ENCODE results near the gene TIMMDC1. TPM values are rescaled to one million over a fixed set of nuclear protein-coding genes. Genes with fewer than 3 reads are reported as not detected.
A peak's percentile ranks its signal among the peaks of the same experiment; 100 is the strongest.
"Not testable (repeated sequence)": the region's sequence is repeated elsewhere in the genome, so short reads cannot be mapped to it uniquely, and the experiment has no call there.

The TIMMDC1 gene
- total and polyA plus RNA-seq, 9 donors: 68.3 to 81.7 (median 71.8) TPM

DNA sequence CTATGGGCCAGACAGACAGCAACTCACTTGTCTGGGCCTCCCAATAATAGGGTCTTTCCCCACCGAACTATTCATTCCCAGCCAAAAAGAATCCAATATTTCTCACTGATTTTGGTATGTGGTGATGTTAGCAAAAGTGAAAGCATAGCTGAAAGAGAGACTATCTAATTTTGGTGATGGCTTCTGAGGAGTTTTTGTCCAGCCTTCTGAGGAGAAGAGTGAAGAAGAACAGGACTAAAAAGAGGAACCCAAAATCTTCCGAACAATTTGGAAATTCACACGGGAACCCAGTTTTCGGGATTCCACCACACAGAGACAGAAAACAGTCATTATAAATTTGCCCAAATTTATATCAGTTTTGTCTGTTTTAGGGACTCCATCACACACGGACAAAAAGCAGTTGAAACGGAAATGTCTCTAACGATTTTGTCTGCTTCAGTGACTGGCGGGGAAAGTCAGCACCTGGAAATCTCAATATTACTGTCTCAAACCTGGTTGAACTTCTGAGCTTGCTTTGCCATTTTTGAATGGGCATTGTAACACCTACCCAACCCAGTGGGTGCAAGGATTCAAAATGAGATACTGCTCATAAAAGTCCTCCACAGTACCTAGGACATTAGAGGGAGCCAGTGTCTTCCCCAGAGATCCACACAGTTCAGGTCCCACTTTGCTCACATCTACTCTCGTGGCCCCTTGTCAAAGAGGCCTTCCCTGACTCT, 52.0 kb downstream of the TIMMDC1 start:
- Histone ChIP-seq H3K36me3 (ENCODE audit: control insufficient read depth, insufficient read depth, low read length) (no peaks in the 10 kb centered on the region), H3K9me3 (replicated peaks; ENCODE audit: control insufficient read depth, low read depth, low read length) (no peaks in the 10 kb centered on the region), H3K4me3 (ENCODE audit: low read length) (no peak overlapping the region), H3K4me1 (ENCODE audit: control insufficient read depth, insufficient read depth, low read length) (no peaks in the 10 kb centered on the region), H3K27ac (ENCODE audit: low read length) (no peak overlapping the region), H3K27me3 (ENCODE audit: control insufficient read depth, insufficient read depth, low read length) (no peaks in the 10 kb centered on the region)
- no peak for DNase-seq
- WGBS (ENCODE audit: insufficient coverage): 84% methylated on average over 5 of the region's 9 CpGs

DNA sequence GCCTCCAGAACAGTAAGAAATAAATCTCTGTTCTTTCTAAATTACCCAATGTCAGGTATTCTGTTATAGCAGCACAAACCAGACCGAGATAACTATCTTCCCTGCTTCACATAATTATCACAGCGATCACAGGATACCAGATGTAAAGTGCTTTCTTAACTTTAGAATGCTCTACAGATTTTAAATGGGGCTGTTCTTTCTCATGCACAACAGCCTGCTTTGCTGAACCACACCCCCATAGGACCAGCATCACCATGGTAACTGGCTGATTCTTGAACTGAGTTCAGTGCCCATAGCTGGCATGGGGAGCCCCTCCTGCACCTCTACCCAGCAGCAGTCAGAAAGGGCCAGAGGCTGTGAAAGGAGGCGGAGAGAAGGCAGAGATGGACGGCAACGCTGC, 53.3 kb downstream of the TIMMDC1 start:
- no peak overlapping the region for H3K27ac ChIP-seq (ENCODE audit: low read length)
- H3K27me3 ChIP-seq (ENCODE audit: control insufficient read depth, insufficient read depth, low read length): no peaks in the 10 kb centered on the region
- no peaks in the 10 kb centered on the region for H3K9me3 ChIP-seq (replicated peaks; ENCODE audit: control insufficient read depth, low read depth, low read length)
- no peak for DNase-seq
- no peaks in the 10 kb centered on the region for H3K36me3 ChIP-seq (ENCODE audit: control insufficient read depth, insufficient read depth, low read length)
- no peaks in the 10 kb centered on the region for H3K4me1 ChIP-seq (ENCODE audit: control insufficient read depth, insufficient read depth, low read length)
- 91% methylated on average over 5 of the region's 5 CpGs for WGBS (ENCODE audit: insufficient coverage)
- H3K4me3 ChIP-seq (ENCODE audit: low read length): no peak overlapping the region

DNA sequence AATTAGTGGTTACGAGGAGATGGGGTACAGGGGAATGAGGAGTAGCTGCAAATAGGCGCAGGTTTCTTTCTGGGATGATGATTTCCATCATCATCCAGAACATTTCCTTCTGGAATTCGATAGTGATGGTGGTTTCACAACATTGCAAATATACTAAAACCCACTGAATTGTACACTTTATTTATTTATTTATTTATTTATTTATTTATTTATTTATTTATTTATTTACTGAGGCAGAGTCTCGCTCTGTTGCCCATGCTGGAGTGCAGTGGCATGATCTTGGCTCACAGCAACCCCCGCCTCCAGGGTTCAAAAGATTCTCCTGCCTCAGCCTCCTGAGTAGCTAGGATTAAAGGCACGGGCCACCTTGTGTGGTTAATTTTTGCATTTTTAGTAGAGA, 54.6 kb downstream of the TIMMDC1 start:
- not testable (repeated sequence) for H3K4me3 ChIP-seq (ENCODE audit: low read length); H3K27me3 ChIP-seq (ENCODE audit: control insufficient read depth, insufficient read depth, low read length); DNase-seq; H3K27ac ChIP-seq (ENCODE audit: low read length); H3K4me1 ChIP-seq (ENCODE audit: control insufficient read depth, insufficient read depth, low read length); H3K36me3 ChIP-seq (ENCODE audit: control insufficient read depth, insufficient read depth, low read length); H3K9me3 ChIP-seq (replicated peaks; ENCODE audit: control insufficient read depth, low read depth, low read length)
- no CpG with 5 or more reads among the region's 6 CpGs for WGBS (ENCODE audit: insufficient coverage)

DNA sequence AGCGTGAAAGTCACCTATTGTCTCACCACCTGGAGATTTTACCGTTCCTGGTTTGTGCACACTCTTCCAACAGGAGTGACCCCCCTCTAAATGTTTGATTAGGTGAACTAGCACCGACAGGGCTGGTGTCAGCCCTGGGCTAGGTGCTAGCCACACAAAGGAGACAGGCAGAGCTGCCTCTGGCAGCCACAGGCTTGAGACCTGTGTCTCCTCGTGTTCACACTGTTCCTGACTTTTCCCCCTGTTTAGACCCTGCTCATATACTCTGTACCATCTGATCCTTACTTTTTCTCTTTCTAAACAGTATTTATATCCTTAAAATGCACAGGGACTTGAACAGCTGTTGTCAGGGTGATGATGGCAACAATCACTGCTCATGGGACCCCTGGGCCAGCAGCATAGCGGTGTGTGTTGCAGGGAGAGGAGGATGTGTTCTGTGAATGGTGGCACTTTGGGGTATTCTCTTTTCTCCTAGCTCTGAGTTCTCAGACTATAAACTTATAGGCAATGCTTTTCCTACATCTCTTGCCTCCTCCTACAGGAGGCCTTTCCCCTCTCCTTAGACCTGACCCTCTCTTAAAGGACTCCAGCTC, 55.6 kb downstream of the TIMMDC1 start:
- no peak for DNase-seq
- WGBS (ENCODE audit: insufficient coverage): 49% methylated on average over 2 of the region's 5 CpGs
- no peak overlapping the region for H3K4me3 ChIP-seq (ENCODE audit: low read length)
- H3K4me1 ChIP-seq (ENCODE audit: control insufficient read depth, insufficient read depth, low read length): no peaks in the 10 kb centered on the region
- H3K27me3 ChIP-seq (ENCODE audit: control insufficient read depth, insufficient read depth, low read length): no peaks in the 10 kb centered on the region
- H3K9me3 ChIP-seq (replicated peaks; ENCODE audit: control insufficient read depth, low read depth, low read length): no peaks in the 10 kb centered on the region
- H3K36me3 ChIP-seq (ENCODE audit: control insufficient read depth, insufficient read depth, low read length): no peaks in the 10 kb centered on the region
- H3K27ac ChIP-seq (ENCODE audit: low read length): no peak overlapping the region

DNA sequence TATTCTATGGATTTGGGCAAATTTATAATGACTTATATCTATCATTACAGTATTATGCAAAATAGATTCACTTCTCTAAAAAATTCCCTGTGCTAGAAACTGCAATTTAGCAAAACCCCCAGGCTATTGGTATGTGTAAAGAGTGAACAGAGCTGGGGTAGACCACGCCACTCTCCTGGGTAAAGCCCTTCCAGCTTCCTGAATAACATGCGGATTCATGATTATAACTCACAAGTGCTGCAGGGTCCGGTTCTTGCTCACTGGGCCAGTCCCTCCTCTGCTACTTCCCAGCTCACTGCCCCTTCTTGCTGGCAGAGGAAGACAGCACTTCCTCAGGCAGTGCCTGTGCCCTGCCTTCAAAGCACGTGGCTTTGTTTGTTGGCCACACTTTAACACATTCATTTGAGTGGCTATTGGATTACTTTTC, 57.0 kb downstream of the TIMMDC1 start:
- WGBS (ENCODE audit: insufficient coverage): 74% methylated on average over 3 of the region's 4 CpGs
- Histone ChIP-seq H3K4me3 (ENCODE audit: low read length) (no peak overlapping the region), H3K9me3 (replicated peaks; ENCODE audit: control insufficient read depth, low read depth, low read length) (no peaks in the 10 kb centered on the region), H3K27me3 (ENCODE audit: control insufficient read depth, insufficient read depth, low read length) (no peaks in the 10 kb centered on the region), H3K4me1 (ENCODE audit: control insufficient read depth, insufficient read depth, low read length) (no peaks in the 10 kb centered on the region), H3K27ac (ENCODE audit: low read length) (no peak overlapping the region), H3K36me3 (ENCODE audit: control insufficient read depth, insufficient read depth, low read length) (no peaks in the 10 kb centered on the region)
- DNase-seq: peak; percentile 43

DNA sequence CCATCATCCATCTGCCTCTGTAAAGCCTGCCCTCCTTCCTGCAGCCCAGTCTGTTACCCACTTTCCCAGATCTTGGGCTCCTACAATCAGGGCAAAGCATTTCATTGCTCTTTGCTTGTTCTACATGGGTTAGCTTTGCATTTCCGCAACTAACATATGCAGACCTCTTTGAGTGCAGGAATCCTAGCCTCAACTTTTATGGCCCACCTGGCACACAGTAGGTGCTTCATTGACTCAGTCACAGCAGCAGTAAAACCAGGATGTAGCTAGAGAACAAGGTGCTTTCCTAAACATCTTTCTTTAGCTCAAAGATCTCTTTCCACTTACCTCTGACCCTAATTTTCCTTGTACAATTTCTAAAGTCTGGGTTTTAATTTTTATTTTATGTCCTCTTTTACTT, 57.6 kb downstream of the TIMMDC1 start:
- WGBS (ENCODE audit: insufficient coverage): 100% methylated on average over 1 of the region's 1 CpG
- DNase-seq: no peak
- Histone ChIP-seq H3K27ac (ENCODE audit: low read length) (no peak overlapping the region), H3K27me3 (ENCODE audit: control insufficient read depth, insufficient read depth, low read length) (no peaks in the 10 kb centered on the region), H3K36me3 (ENCODE audit: control insufficient read depth, insufficient read depth, low read length) (no peaks in the 10 kb centered on the region), H3K4me3 (ENCODE audit: low read length) (no peak overlapping the region), H3K4me1 (ENCODE audit: control insufficient read depth, insufficient read depth, low read length) (no peaks in the 10 kb centered on the region), H3K9me3 (replicated peaks; ENCODE audit: control insufficient read depth, low read depth, low read length) (no peaks in the 10 kb centered on the region)

DNA sequence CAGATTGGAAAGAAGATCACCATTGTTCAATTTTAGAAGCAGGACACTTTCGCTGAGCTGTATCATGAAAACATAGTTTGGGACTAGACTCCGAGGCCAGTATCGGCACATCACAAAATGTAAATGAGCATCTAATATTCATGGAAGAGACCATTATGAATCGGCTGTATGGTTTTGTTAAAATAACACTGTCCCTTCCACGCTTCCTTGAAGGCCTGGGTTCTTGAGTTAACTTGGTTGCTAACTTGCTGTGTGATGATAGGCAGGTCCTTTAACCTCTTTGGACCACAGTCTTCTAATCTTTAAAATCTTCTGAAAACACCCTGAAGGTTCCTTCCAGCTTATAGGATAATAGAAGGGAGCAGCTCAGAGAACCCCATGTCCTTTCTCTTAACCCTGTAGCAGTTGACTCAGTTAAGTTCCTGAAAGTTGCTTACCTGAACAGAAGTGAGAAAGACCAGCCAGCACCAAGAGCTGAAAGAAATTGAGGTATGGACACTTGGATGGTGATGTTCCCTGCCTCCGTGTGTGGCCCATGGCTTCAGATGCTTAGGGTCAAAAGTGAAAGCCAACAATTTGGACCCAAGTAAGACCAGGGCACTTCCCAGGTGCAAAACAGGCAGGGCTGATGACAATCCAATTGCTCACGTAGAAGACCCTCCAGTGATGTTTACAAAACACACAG, 59.0 kb downstream of the TIMMDC1 start:
- 63% methylated on average over 4 of the region's 7 CpGs for WGBS (ENCODE audit: insufficient coverage)
- Histone ChIP-seq H3K4me3 (ENCODE audit: low read length) (no peak overlapping the region), H3K4me1 (ENCODE audit: control insufficient read depth, insufficient read depth, low read length) (no peaks in the 10 kb centered on the region), H3K27me3 (ENCODE audit: control insufficient read depth, insufficient read depth, low read length) (no peaks in the 10 kb centered on the region), H3K27ac (ENCODE audit: low read length) (no peak overlapping the region), H3K9me3 (replicated peaks; ENCODE audit: control insufficient read depth, low read depth, low read length) (no peaks in the 10 kb centered on the region), H3K36me3 (ENCODE audit: control insufficient read depth, insufficient read depth, low read length) (no peaks in the 10 kb centered on the region)
- no peak for DNase-seq

DNA sequence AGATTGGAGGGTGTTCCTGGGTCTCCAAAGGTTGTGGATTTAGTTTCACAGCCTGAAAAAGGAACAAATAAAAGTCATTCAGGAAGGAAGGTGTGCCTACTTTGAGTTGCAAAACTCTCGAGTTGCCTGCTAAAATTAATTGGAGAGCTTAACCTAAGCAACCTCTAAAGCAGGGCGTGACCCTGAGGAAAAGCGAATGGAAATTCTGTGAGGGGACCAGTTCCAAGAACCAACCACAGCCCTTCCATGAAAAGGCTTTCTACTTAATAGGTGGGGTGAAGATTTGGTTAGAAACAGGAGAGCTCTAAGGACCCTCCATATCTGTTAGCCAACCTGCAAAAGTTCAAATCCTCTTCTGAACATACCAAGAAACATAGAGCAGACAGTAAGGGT, 59.5 kb downstream of the TIMMDC1 start:
- Histone ChIP-seq H3K4me1 (ENCODE audit: control insufficient read depth, insufficient read depth, low read length) (no peaks in the 10 kb centered on the region), H3K27ac (ENCODE audit: low read length) (no peak overlapping the region), H3K9me3 (replicated peaks; ENCODE audit: control insufficient read depth, low read depth, low read length) (no peaks in the 10 kb centered on the region), H3K4me3 (ENCODE audit: low read length) (no peak overlapping the region), H3K36me3 (ENCODE audit: control insufficient read depth, insufficient read depth, low read length) (no peaks in the 10 kb centered on the region), H3K27me3 (ENCODE audit: control insufficient read depth, insufficient read depth, low read length) (no peaks in the 10 kb centered on the region)
- 50% methylated on average over 1 of the region's 3 CpGs for WGBS (ENCODE audit: insufficient coverage)
- DNase-seq: no peak

DNA sequence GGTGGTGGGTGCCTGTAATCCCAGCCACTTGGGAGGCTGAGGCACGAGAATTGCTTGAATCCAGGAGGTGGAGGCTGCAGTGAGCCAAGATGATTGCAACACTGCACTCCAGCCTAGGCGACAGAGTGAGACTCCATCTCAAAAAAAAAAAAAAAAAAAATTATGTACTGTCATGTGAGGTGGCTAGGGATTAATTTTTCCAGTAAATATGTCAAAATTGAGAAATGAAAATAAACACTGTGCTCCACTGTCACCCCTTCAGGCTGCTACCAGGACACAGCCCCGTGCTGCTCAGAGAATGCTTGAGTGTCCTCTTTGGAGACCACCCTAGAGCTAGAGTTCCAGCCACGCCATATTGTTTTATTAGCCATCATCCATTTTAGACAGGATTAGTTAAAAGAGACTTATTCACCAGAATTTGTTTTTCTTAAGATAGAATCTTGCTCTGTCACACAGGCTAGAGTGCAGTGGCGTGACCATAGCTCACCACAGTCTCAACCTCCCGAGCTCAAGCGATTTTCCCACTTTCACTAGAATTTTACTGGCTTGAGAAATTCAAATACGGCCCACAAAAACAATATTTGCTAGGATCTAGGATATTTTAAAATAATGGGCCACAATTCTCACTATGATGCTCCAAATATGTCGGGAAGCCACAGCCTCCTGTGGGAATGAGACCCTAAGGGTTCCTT, 60.4 kb downstream of the TIMMDC1 start:
- 100% methylated on average over 1 of the region's 9 CpGs for WGBS (ENCODE audit: insufficient coverage)
- no peak for DNase-seq
- H3K36me3 ChIP-seq (ENCODE audit: control insufficient read depth, insufficient read depth, low read length): no peaks in the 10 kb centered on the region
- no peak overlapping the region for H3K27ac ChIP-seq (ENCODE audit: low read length)
- H3K4me3 ChIP-seq (ENCODE audit: low read length): no peak overlapping the region
- H3K27me3 ChIP-seq (ENCODE audit: control insufficient read depth, insufficient read depth, low read length): no peaks in the 10 kb centered on the region
- no peaks in the 10 kb centered on the region for H3K4me1 ChIP-seq (ENCODE audit: control insufficient read depth, insufficient read depth, low read length)
- no peaks in the 10 kb centered on the region for H3K9me3 ChIP-seq (replicated peaks; ENCODE audit: control insufficient read depth, low read depth, low read length)

DNA sequence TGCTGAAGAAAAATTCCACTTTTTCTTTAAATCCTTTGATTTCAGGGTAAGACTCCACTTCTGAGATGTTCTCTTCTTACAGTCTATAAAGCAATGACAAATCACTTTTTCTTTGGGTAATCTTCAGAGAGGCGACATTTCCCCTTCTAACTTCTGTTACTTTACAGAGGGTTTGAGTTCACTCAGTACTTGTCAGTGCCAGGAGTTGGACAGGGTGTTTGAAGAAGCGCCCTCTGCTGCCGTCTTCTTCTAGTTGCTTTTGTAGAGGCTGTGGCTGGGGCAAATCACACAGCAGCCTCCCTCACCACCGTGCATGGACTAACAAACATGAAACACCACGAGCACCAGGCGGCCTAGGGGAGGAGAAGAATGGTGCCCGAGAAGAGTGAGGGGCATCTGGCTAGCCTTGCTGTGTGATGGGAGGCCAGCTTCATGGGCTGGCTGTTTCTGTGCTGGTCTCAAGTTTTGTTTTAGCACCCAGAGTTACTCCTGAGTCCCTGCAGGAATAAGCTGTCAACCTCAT, 61.2 kb downstream of the TIMMDC1 start, which contains the start of gene CD80:
CD80 (minus strand) TSS at position 174 of the 523 bp plus-strand sequence. CDS start 1,886 bp downstream, outside the sequence.
- 20% methylated on average over 3 of the region's 7 CpGs for WGBS (ENCODE audit: insufficient coverage)
- H3K36me3 ChIP-seq (ENCODE audit: control insufficient read depth, insufficient read depth, low read length): no peaks in the 10 kb centered on the region
- DNase-seq: peak; percentile 39
- H3K27ac ChIP-seq (ENCODE audit: low read length): no peak within 1 kb of the TSS
- no peak within 1 kb of the TSS for H3K4me3 ChIP-seq (ENCODE audit: low read length)
- H3K4me1 ChIP-seq (ENCODE audit: control insufficient read depth, insufficient read depth, low read length): no peaks in the 10 kb centered on the region
- H3K27me3 ChIP-seq (ENCODE audit: control insufficient read depth, insufficient read depth, low read length): no peaks in the 10 kb centered on the region
- no peaks in the 10 kb centered on the region for H3K9me3 ChIP-seq (replicated peaks; ENCODE audit: control insufficient read depth, low read depth, low read length)

Data from muscle of leg (tissue), 11 donors.